Measurements from ENCODE around the gene SDK2. TPM values are rescaled to one million over a fixed set of nuclear protein-coding genes. Genes with fewer than 3 reads are reported as not detected.

SDK2 gene
- total and polyA plus RNA-seq, 9 of the 15 experiments (the other 6 are each of a cell fraction or from before 2014, with no cell fraction given) = 0.04 TPM; not detected in 8

GRCh38 chr17:73363442-73364154, 280.6 kb downstream of the SDK2 start (continued):
- no peak for TF ChIP-seq PBX2 (CRISPR knock-in tag; IDR thresholded peaks at IDR 0.05; ENCODE audit: low read depth)
- no peak for TF ChIP-seq PBX2 (tag; conservative IDR thresholded peaks at IDR 0.05; ENCODE audit: low read depth)
- no peak for TF ChIP-seq SRSF7 (optimal IDR thresholded peaks at IDR 0.05; ENCODE audit: low read depth, low read length)
- TF ChIP-seq, protein P1, sequence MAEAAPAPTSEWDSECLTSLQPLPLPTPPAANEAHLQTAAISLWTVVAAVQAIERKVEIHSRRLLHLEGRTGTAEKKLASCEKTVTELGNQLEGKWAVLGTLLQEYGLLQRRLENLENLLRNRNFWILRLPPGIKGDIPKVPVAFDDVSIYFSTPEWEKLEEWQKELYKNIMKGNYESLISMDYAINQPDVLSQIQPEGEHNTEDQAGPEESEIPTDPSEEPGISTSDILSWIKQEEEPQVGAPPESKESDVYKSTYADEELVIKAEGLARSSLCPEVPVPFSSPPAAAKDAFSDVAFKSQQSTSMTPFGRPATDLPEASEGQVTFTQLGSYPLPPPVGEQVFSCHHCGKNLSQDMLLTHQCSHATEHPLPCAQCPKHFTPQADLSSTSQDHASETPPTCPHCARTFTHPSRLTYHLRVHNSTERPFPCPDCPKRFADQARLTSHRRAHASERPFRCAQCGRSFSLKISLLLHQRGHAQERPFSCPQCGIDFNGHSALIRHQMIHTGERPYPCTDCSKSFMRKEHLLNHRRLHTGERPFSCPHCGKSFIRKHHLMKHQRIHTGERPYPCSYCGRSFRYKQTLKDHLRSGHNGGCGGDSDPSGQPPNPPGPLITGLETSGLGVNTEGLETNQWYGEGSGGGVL (CRISPR knock-in tag; IDR thresholded peaks at IDR 0.05) = no peak
- TF ChIP-seq NCOA6 (IDR thresholded peaks at IDR 0.05) = no peak
- no peak for TF ChIP-seq DACH1 (IDR thresholded peaks at IDR 0.05; ENCODE audit: partially characterized antibody)
- no peak for TF ChIP-seq BACH1 (tag; IDR thresholded peaks at IDR 0.05)
- TF ChIP-seq, protein P2, sequence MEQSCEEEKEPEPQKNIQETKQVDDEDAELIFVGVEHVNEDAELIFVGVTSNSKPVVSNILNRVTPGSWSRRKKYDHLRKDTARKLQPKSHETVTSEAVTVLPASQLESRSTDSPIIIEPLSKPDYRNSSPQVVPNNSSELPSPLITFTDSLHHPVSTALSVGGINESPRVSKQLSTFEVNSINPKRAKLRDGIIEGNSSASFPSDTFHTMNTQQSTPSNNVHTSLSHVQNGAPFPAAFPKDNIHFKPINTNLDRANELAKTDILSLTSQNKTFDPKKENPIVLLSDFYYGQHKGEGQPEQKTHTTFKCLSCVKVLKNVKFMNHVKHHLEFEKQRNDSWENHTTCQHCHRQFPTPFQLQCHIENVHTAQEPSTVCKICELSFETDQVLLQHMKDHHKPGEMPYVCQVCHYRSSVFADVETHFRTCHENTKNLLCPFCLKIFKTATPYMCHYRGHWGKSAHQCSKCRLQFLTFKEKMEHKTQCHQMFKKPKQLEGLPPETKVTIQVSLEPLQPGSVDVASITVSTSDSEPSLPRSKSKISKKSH (CRISPR knock-in tag; IDR thresholded peaks at IDR 0.05) = no peak
- TF ChIP-seq ZNF41 (CRISPR knock-in tag; conservative IDR thresholded peaks at IDR 0.05) = no peak
- TF ChIP-seq ZNF75A (CRISPR knock-in tag; IDR thresholded peaks at IDR 0.05) = no peak
- no peak for TF ChIP-seq ZNF639 (CRISPR knock-in tag; conservative IDR thresholded peaks at IDR 0.05 in 1 of 2, IDR thresholded peaks at IDR 0.05 in 1 of 2)
- TF ChIP-seq, protein P3, sequence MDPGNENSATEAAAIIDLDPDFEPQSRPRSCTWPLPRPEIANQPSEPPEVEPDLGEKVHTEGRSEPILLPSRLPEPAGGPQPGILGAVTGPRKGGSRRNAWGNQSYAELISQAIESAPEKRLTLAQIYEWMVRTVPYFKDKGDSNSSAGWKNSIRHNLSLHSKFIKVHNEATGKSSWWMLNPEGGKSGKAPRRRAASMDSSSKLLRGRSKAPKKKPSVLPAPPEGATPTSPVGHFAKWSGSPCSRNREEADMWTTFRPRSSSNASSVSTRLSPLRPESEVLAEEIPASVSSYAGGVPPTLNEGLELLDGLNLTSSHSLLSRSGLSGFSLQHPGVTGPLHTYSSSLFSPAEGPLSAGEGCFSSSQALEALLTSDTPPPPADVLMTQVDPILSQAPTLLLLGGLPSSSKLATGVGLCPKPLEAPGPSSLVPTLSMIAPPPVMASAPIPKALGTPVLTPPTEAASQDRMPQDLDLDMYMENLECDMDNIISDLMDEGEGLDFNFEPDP (CRISPR knock-in tag; IDR thresholded peaks at IDR 0.05) = no peak
- TF ChIP-seq CBX3 (IDR thresholded peaks at IDR 0.05; ENCODE audit: borderline replicate concordance in 1 of 2, low read length in 2 of 2) = no peak

All from K562 (cell line).